ENCODE results near the gene SEMG2. TPM values are rescaled to one million over a fixed set of nuclear protein-coding genes. Genes with fewer than 3 reads are reported as not detected.

SEMG2 gene
- total RNA-seq, 4 donors from 2014 or later = not detected

DNA sequence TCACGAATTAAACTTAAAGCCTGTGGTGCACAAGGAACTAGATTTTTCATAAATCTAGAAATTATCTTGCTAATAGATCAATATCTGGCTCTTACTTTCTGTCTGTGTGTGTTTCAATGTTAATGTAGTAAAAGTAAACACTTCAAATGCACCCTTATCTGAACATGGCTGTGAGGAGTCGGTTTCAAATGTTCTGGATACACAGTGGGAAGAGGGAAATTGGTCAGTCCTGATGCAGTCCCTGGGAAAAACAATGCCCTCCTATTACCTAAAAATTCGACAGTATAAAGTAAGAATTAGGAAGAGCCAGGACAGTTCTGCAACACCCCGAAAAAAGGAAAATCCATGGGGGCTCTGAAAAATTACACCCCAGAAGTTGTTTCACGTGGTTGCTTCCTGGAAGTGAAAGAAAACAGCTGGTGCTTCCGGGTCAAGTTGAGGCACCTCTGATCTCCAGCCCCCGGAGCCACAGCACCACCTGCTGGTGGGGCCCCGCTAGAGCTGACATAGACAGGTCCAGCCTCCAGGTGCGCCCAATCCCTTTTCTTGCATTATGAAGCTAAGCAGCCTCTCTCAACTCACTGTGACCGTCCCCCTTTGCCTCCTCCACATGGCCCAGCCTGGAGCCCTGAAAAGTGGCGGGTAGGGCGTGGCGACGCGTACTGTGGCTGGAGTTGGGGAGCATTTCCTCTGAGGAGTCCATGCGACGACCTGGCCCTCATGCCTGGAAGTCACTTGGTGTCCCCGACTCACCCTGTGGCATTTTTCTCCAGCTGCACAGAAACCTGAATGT lies 8.3 kb downstream of the SEMG2 start:
- Histone ChIP-seq H3K27ac (no peak overlapping the region), H3K4me1 (no peaks in the 10 kb centered on the region), H3K9me3 (peaks cover 0 to 9% (median 2%) of the 10 kb centered on the region in 4 donors), H3K4me3 (no peak overlapping the region), H3K36me3 (no peaks in the 10 kb centered on the region), H3K27me3 (no peaks in the 10 kb centered on the region)
- no peak for DNase-seq (ENCODE audit: low spot score in 2 of 2)
- TF ChIP-seq POLR2A (IDR thresholded peaks at IDR 0.05) = no peak
- TF ChIP-seq, protein P1, sequence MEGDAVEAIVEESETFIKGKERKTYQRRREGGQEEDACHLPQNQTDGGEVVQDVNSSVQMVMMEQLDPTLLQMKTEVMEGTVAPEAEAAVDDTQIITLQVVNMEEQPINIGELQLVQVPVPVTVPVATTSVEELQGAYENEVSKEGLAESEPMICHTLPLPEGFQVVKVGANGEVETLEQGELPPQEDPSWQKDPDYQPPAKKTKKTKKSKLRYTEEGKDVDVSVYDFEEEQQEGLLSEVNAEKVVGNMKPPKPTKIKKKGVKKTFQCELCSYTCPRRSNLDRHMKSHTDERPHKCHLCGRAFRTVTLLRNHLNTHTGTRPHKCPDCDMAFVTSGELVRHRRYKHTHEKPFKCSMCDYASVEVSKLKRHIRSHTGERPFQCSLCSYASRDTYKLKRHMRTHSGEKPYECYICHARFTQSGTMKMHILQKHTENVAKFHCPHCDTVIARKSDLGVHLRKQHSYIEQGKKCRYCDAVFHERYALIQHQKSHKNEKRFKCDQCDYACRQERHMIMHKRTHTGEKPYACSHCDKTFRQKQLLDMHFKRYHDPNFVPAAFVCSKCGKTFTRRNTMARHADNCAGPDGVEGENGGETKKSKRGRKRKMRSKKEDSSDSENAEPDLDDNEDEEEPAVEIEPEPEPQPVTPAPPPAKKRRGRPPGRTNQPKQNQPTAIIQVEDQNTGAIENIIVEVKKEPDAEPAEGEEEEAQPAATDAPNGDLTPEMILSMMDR (IDR thresholded peaks at IDR 0.05) = no peak
- no peak for TF ChIP-seq EP300 (IDR thresholded peaks at IDR 0.05)
- WGBS, 2 donors = 69 to 76% methylated on average over 18 of the region's 18 CpGs

DNA sequence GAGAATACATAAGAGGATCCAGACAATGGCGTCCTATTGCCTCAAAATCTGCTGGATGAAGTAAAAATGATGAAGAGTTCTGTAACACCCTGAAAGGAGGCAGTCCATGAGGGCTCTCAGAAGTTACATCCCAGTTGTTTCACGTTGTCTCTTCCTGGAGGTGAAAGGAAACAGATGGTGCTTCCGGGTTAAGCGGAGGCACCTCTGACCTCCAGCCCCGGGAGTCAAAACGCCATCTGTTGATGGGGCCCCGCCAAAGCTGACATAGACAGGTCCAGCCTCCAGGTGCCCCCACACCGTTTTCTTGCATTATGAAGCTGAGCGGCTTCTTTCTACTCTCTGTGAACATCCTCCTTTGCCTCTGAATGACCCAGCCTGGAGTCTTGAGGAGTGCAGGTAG lies 9.5 kb downstream of the SEMG2 start:
- 66 to 68% methylated on average over 9 of the region's 9 CpGs for WGBS, 2 donors
- H3K4me3 ChIP-seq = no peak overlapping the region
- TF ChIP-seq EP300 (IDR thresholded peaks at IDR 0.05) = no peak
- TF ChIP-seq, protein P1 (IDR thresholded peaks at IDR 0.05) = no peak
- TF ChIP-seq POLR2A (IDR thresholded peaks at IDR 0.05) = no peak
- peaks cover 0 to 21% (median 5%) of the 10 kb centered on the region in 4 donors for H3K9me3 ChIP-seq
- DNase-seq (ENCODE audit: low spot score in 2 of 2) = no peak
- no peaks in the 10 kb centered on the region for H3K36me3 ChIP-seq
- no peaks in the 10 kb centered on the region for H3K27me3 ChIP-seq
- no peak overlapping the region for H3K27ac ChIP-seq
- H3K4me1 ChIP-seq = no peaks in the 10 kb centered on the region

DNA sequence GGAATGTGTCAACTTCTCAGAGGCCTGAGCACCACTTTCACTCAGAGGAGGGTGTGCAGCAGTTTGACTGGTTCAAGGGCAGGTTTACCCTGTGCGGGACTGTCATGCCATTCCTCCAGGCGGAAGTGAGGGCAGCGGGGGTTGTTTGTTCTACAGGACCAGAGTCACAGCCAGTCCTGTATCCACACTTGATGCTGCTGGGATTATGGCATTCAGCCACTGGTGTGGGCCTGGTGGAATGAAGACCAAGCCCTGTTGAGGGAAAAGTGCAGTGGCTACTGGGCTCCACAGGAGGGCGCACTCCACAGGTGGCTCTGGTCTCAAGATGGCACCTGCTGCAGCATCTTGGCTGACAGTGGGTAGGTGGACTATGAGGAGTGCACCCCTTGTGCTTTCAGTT lies 14.8 kb downstream of the SEMG2 start:
- WGBS, 2 donors = 66 to 81% methylated on average over 4 of the region's 4 CpGs
- Histone ChIP-seq H3K27ac (no peak overlapping the region), H3K27me3 (no peaks in the 10 kb centered on the region)

DNA sequence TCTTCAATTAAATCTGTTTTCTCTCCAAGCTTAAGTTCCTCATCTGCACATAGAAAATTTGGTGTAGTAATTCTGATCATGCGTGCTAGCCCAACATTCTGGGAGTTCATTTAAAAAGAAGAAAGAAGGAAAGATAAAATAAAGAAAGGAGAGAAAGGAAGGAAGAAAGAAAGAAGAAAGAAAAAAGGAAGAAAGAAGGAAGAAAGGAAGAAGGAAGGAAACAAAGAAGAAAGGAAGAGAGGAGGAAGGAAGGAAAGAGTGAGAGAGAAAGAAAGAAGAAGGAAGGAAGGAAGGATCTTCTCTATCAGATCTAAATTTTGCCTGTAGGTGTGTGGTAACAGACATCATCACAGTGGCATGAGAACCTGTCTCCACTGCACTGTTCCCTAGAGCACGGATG lies 17.0 kb downstream of the SEMG2 start:
- H3K27me3 ChIP-seq = no peaks in the 10 kb centered on the region
- no peaks in the 10 kb centered on the region for H3K4me1 ChIP-seq
- peaks cover 0 to 22% (median 5%) of the 10 kb centered on the region in 4 donors for H3K9me3 ChIP-seq
- no peak for DNase-seq (ENCODE audit: low spot score in 2 of 2)
- no peak overlapping the region for H3K27ac ChIP-seq
- 92 to 93% methylated on average over 2 of the region's 2 CpGs for WGBS, 2 donors
- H3K36me3 ChIP-seq = no peaks in the 10 kb centered on the region
- H3K4me3 ChIP-seq = no peak overlapping the region
- TF ChIP-seq, protein P1 (IDR thresholded peaks at IDR 0.05) = no peak
- no peak for TF ChIP-seq EP300 (IDR thresholded peaks at IDR 0.05)
- no peak for TF ChIP-seq POLR2A (IDR thresholded peaks at IDR 0.05)

More for the DNA sequence above, 14.8 kb downstream of the SEMG2 start:
- Histone ChIP-seq H3K36me3 (no peaks in the 10 kb centered on the region), H3K9me3 (peaks cover 0 to 22% (median 5%) of the 10 kb centered on the region in 4 donors), H3K4me3 (no peak overlapping the region), H3K4me1 (no peaks in the 10 kb centered on the region)
- TF ChIP-seq EP300 (IDR thresholded peaks at IDR 0.05) = no peak
- TF ChIP-seq POLR2A (IDR thresholded peaks at IDR 0.05) = no peak
- TF ChIP-seq, protein P1 (IDR thresholded peaks at IDR 0.05) = no peak
- DNase-seq (ENCODE audit: low spot score in 2 of 2) = no peak

DNA sequence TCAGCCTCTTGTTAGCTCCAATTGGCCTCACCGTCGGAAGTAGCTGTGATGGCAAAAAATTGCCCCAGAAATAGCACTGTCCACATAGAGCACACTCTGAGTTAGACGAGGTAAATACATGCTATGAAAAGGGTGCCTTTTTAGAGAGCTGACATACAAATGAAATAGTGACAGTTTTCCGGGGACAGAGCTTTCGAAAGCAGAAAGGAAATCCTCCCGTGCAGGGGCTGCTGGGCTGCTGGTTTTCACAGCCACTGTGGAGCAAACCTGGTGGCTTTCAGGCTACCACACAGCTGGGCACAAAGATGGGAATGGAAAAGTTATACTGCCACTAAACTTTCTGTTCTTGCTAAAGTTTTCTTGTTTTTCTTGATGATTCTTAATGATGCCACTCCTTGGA lies 24.9 kb downstream of the SEMG2 start:
- no peak overlapping the region for H3K27ac ChIP-seq
- DNase-seq (ENCODE audit: low spot score in 2 of 2) = no peak
- no peaks in the 10 kb centered on the region for H3K9me3 ChIP-seq
- no peak overlapping the region for H3K4me3 ChIP-seq
- TF ChIP-seq POLR2A (IDR thresholded peaks at IDR 0.05) (no peak), EP300 (IDR thresholded peaks at IDR 0.05) (no peak)
- H3K36me3 ChIP-seq = no peaks in the 10 kb centered on the region
- H3K27me3 ChIP-seq = no peaks in the 10 kb centered on the region
- WGBS, 2 donors = 37 to 46% methylated on average over 6 of the region's 6 CpGs
- H3K4me1 ChIP-seq = no peaks in the 10 kb centered on the region
